ENCODE results near the gene NHLRC2. TPM values are rescaled to one million over a fixed set of nuclear protein-coding genes. Genes with fewer than 3 reads are reported as not detected.
"Not testable (repeated sequence)": the region's sequence is repeated elsewhere in the genome, so short reads cannot be mapped to it uniquely, and the experiment has no call there.

The NHLRC2 gene
- total RNA-seq, 1 donor from 2014 or later: 50.1 TPM

DNA sequence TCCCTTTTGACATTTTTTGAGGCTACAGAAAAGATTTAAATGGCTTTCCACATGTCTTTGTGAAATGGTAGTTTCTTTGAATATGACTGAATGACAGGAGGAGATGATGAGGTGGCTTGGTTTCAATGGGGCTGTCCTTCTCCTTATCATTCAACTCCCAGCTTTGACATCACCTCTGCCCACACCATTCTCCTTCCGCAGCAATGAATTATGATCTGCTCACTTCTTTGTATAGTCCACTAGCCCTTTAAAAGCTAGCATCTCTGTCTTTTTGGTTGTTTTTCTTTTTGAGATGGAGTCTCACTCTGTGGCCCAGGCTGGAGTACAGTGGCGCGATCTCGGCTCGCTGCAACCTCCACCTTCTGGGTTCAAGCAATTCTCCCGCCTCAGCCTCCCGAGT is 32.3 kb upstream of the NHLRC2 start:
- TF ChIP-seq, protein P1, sequence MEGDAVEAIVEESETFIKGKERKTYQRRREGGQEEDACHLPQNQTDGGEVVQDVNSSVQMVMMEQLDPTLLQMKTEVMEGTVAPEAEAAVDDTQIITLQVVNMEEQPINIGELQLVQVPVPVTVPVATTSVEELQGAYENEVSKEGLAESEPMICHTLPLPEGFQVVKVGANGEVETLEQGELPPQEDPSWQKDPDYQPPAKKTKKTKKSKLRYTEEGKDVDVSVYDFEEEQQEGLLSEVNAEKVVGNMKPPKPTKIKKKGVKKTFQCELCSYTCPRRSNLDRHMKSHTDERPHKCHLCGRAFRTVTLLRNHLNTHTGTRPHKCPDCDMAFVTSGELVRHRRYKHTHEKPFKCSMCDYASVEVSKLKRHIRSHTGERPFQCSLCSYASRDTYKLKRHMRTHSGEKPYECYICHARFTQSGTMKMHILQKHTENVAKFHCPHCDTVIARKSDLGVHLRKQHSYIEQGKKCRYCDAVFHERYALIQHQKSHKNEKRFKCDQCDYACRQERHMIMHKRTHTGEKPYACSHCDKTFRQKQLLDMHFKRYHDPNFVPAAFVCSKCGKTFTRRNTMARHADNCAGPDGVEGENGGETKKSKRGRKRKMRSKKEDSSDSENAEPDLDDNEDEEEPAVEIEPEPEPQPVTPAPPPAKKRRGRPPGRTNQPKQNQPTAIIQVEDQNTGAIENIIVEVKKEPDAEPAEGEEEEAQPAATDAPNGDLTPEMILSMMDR (IDR thresholded peaks at IDR 0.05; ENCODE audit: borderline replicate concordance): no peak
- Histone ChIP-seq H3K4me3 (no peak overlapping the region), H3K36me3 (no peaks in the 10 kb centered on the region), H3K27ac (replicated peaks) (no peak overlapping the region), H3K27me3 (ENCODE audit: low read depth) (no peaks in the 10 kb centered on the region), H3K4me1 (peaks cover 3% of the 10 kb centered on the region), H3K9me3 (replicated peaks) (no peaks in the 10 kb centered on the region)
- intact Hi-C loops (cut with micrococcal nuclease): no loop called here
- no peak for DNase-seq

DNA sequence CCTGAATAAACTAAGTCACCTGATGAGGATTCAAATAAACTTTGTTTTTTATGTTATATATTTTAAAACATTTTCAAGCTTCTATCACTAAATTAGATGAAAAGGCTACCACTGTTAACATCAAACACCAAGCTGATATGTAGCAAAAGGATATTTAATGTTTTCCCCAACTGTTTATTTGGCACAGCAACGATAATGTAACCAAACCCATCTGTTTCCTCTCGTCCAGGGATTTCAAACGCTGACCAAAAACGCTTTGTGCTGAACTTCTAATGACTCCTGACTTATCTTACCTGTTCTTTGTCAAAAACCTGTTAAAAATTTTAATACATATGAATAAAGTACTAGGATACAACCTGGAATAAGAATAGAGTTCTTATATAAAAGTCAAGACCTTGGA is 31.1 kb upstream of the NHLRC2 start:
- Histone ChIP-seq H3K4me1 (no peaks in the 10 kb centered on the region), H3K9me3 (replicated peaks) (no peaks in the 10 kb centered on the region), H3K36me3 (no peaks in the 10 kb centered on the region), H3K4me3 (no peak overlapping the region), H3K27ac (replicated peaks) (no peak overlapping the region), H3K27me3 (ENCODE audit: low read depth) (no peaks in the 10 kb centered on the region)
- TF ChIP-seq, protein P1 (IDR thresholded peaks at IDR 0.05; ENCODE audit: borderline replicate concordance): no peak
- intact Hi-C loops (cut with micrococcal nuclease): no loop called here
- DNase-seq: no peak

DNA sequence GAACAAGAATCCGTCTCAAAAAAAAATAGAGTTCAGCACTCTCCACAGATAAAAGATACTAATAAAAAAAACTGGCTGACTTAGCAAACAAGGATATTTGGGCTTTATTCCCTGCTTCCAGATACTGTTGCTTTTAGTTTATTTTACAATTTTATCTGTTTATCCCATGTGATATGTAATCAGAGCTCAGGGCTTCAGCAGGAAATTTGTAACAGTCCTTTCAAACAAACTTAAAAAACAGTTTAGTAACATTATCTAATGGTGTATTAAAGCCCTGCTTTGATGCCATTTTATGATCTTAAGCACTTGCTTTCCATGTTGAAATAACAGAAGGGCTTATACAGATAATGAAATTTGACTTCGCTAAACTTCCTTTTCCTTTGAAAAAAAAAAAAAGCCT is 28.7 kb upstream of the NHLRC2 start:
- Histone ChIP-seq H3K27ac (replicated peaks) (no peak overlapping the region), H3K4me1 (no peaks in the 10 kb centered on the region), H3K27me3 (ENCODE audit: low read depth) (no peaks in the 10 kb centered on the region), H3K36me3 (no peaks in the 10 kb centered on the region), H3K9me3 (replicated peaks) (no peaks in the 10 kb centered on the region), H3K4me3 (no peak overlapping the region)
- TF ChIP-seq, protein P1 (IDR thresholded peaks at IDR 0.05; ENCODE audit: borderline replicate concordance): no peak
- DNase-seq: no peak
- intact Hi-C loops (cut with micrococcal nuclease): no loop called here

DNA sequence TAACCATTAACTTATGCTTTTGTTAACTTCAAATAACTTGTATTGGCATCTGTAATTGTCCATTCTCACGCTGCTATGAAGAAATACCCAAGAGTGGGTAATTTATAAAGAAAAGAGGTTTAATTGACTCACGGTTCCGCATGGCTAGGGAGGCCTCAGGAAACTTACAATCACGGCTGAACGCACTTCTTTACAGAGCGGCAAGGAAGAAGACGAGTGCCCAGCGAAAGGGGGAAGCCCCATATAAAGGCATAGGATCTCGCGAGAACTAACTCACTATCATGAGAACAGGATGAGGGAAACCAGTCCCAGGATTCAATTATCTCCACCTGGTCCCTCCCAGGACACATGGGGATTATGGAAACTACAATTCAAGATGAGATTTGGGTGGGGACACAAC is 25.9 kb upstream of the NHLRC2 start:
- H3K4me3 ChIP-seq; H3K9me3 ChIP-seq (replicated peaks); H3K27me3 ChIP-seq (ENCODE audit: low read depth); DNase-seq; intact Hi-C loops (cut with micrococcal nuclease); H3K27ac ChIP-seq (replicated peaks); H3K4me1 ChIP-seq; H3K36me3 ChIP-seq: not testable (repeated sequence)

DNA sequence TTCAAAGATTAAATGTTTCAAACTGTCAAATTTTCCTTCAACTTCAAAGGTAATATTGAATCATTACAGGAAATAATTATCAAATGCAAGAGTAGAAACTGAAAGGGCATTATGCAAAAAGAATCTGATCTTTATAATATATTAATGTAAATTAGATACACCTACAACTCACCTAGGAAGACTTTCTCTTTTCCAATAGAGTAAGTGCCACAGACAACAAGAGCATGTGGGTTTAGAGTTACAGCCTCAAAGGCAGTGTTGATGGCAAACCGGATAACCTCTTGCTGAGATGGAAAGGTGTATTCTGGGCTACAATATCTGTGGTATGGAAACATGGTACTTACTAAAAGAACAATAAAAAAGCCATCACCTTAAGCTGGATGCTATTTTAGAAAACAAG is 12.3 kb upstream of the NHLRC2 start:
- no peaks in the 10 kb centered on the region for H3K27me3 ChIP-seq (ENCODE audit: low read depth)
- DNase-seq: no peak
- no peaks in the 10 kb centered on the region for H3K9me3 ChIP-seq (replicated peaks)
- H3K4me1 ChIP-seq: peaks cover 8% of the 10 kb centered on the region
- H3K4me3 ChIP-seq: no peak overlapping the region
- peaks cover 50% of the 10 kb centered on the region for H3K36me3 ChIP-seq
- intact Hi-C loops (cut with micrococcal nuclease): no loop called here
- no peak overlapping the region for H3K27ac ChIP-seq (replicated peaks)
- TF ChIP-seq, protein P1 (IDR thresholded peaks at IDR 0.05; ENCODE audit: borderline replicate concordance): no peak

DNA sequence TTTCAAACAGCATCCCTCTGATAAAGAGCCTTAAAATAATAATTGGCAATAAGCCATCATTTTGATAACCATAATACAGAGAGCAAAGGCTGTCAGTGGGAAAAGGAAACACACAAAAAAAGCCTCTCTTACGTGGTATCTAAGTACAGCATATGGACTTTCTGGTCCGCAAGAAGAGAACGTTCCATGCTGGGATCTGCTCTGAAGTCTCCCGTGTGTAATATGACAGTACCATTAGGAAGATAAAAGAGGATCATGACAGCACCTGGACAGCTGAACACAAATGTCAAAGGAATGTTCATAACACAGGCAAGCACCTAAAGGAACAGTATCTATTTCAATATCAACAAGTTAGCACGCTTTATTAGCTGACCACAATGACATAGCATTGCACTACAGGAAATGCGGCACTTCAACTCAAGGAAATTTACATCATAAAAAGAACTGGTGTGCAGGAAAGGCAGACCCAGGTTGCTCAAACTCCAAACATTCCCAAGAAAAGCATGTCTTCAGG is 10.4 kb upstream of the NHLRC2 start:
- intact Hi-C loops (cut with micrococcal nuclease): no loop called here
- peaks cover 47% of the 10 kb centered on the region for H3K36me3 ChIP-seq
- H3K27ac ChIP-seq (replicated peaks): no peak overlapping the region

More for the DNA sequence above, 10.4 kb upstream of the NHLRC2 start:
- Histone ChIP-seq H3K9me3 (replicated peaks) (no peaks in the 10 kb centered on the region), H3K4me3 (no peak overlapping the region), H3K27me3 (ENCODE audit: low read depth) (no peaks in the 10 kb centered on the region), H3K4me1 (peaks cover 8% of the 10 kb centered on the region)
- no peak for DNase-seq
- TF ChIP-seq, protein P1 (IDR thresholded peaks at IDR 0.05; ENCODE audit: borderline replicate concordance): no peak
